ENCODE data around the gene FSIP1.

DNA sequence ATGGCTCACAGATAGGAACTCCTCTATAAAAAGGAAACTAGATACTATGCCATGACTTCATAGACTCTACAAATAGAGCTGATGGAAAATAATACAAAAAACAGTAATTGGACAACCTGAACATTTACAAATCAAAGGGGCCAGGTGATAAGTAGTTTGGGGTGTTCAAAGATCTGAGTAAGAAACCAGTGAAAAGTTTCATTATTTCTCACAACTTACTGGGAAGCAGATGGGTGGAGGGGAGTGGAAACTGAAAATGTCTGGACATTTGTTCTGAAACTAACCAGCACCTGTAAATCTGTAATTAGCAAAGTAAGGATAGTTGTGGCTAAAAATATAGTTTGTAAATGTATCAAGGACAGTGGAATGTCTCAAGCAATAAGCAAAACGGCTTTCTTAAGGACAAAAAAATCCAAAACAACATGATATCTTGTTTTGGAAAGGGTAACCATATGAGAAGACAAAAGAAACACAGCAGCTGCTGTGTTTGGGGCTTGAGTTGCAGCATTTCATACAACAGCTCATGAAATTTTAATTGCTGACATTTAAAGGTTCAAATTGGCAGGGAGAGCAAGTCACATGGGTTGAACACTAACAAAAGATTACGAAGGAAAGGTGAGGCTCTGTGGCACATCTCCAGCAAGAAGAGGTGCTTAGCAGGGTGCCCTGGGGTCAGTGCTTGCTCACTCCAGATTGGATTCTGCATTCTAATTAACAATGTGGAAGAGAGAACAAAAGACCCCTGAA is 228.5 kb downstream of the FSIP1 start:
- TF ChIP-seq EP300 (IDR thresholded peaks at IDR 0.05; ENCODE audit: low read depth): no peak
- TF ChIP-seq CTCF (IDR thresholded peaks at IDR 0.05): no peak
- no peak for TF ChIP-seq POLR2A (IDR thresholded peaks at IDR 0.05)
- TF ChIP-seq POLR2AphosphoS5 (IDR thresholded peaks at IDR 0.05): no peak
